ENCODE results near the gene TRIM52. TPM values are rescaled to one million over a fixed set of nuclear protein-coding genes. Genes with fewer than 3 reads are reported as not detected.
A peak's percentile ranks its signal among the peaks of the same experiment; 100 is the strongest.

TRIM52 gene
- polyA plus RNA-seq, 1 donor from 2014 or later, result 42.0 TPM

DNA sequence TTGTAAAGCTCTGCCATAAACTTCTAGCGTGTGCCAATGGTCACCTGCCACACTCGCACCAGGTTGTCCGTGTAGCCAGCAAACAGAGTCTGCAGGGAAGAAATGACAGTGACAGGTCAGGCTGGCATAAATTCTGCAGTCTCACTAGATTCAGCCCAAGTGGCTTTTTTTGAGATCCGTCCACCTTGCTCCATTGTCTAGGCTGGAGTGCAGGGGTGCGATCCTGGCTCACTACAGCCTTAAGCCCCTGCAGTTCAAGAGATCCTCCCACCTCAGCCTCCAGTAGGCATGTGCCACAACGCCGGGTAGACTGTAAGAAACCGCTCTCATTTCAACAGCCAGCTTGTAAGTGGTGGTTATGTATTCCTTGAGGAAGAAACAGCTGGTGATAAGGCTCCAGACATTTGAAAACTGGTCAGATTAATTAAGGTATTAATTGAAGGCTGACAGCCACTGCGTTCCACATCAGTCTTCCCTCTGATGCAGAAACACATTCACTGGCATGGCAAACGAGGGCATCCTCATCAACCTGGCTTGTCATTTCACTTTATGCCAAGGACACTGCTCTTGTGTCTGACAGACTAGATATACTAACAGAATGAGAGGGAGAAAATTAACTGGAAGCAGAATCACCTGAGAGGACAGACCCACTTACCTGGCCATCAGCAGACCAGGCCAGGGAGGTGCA is 23.8 kb downstream of the TRIM52 start:
- H3K27ac ChIP-seq (ENCODE audit: low read length), result no peak overlapping the region
- H3K27me3 ChIP-seq (ENCODE audit: insufficient read depth, low read depth, low read length), result no peaks in the 10 kb centered on the region
- no peaks in the 10 kb centered on the region for H3K9me2 ChIP-seq (ENCODE audit: insufficient read depth, low read length)
- H3F3A ChIP-seq (ENCODE audit: insufficient read depth, low read length, poor library complexity, severe bottlenecking), result no peaks in the 10 kb centered on the region
- peak; percentile 3 for TF ChIP-seq POLR2AphosphoS5 (IDR thresholded peaks at IDR 0.05)
- no peak for TF ChIP-seq RAD21 (conservative IDR thresholded peaks at IDR 0.05)
- H3K9me3 ChIP-seq (ENCODE audit: low read length), result no peaks in the 10 kb centered on the region
- H3K4me2 ChIP-seq (ENCODE audit: low read length), result no peak overlapping the region
- H3K36me3 ChIP-seq (ENCODE audit: insufficient read depth, low read length), result peaks cover 15% of the 10 kb centered on the region
- H3K79me2 ChIP-seq (replicated peaks; ENCODE audit: insufficient read depth, low read length), result peaks cover 17% of the 10 kb centered on the region
- no peak overlapping the region for H3K9ac ChIP-seq (ENCODE audit: low read length)
- no peak overlapping the region for H2AFZ ChIP-seq (ENCODE audit: low read depth, low read length)
- H3K4me3 ChIP-seq (ENCODE audit: low read length), result no peak overlapping the region
- H4K20me1 ChIP-seq (ENCODE audit: insufficient read depth), result no peaks in the 10 kb centered on the region

- peaks cover 15% of the 10 kb centered on the region for H3K36me3 ChIP-seq (ENCODE audit: insufficient read depth, low read length)
- H4K20me1 ChIP-seq (ENCODE audit: insufficient read depth), result no peaks in the 10 kb centered on the region
- H3K9me3 ChIP-seq (ENCODE audit: low read length), result no peaks in the 10 kb centered on the region
- peaks cover 10% of the 10 kb centered on the region for H3K79me2 ChIP-seq (replicated peaks; ENCODE audit: insufficient read depth, low read length)
- H3K4me2 ChIP-seq (ENCODE audit: low read length), result no peak overlapping the region
- H3K4me3 ChIP-seq (ENCODE audit: low read length), result no peak overlapping the region
- H3F3A ChIP-seq (ENCODE audit: insufficient read depth, low read length, poor library complexity, severe bottlenecking), result no peaks in the 10 kb centered on the region
- TF ChIP-seq TAF1 (IDR thresholded peaks at IDR 0.05; ENCODE audit: low read depth) (no peak), POLR2AphosphoS5 (IDR thresholded peaks at IDR 0.05) (peak; percentile 3)
- H3K27ac ChIP-seq (ENCODE audit: low read length), result no peak overlapping the region
- no peak overlapping the region for H2AFZ ChIP-seq (ENCODE audit: low read depth, low read length)
- H3K9me2 ChIP-seq (ENCODE audit: insufficient read depth, low read length), result no peaks in the 10 kb centered on the region
- H3K27me3 ChIP-seq (ENCODE audit: insufficient read depth, low read depth, low read length), result no peaks in the 10 kb centered on the region
- no peak overlapping the region for H3K9ac ChIP-seq (ENCODE audit: low read length)
Measured at GRCh38 chr5:181236471-181236870, 24.5 kb downstream of the TRIM52 start.

DNA sequence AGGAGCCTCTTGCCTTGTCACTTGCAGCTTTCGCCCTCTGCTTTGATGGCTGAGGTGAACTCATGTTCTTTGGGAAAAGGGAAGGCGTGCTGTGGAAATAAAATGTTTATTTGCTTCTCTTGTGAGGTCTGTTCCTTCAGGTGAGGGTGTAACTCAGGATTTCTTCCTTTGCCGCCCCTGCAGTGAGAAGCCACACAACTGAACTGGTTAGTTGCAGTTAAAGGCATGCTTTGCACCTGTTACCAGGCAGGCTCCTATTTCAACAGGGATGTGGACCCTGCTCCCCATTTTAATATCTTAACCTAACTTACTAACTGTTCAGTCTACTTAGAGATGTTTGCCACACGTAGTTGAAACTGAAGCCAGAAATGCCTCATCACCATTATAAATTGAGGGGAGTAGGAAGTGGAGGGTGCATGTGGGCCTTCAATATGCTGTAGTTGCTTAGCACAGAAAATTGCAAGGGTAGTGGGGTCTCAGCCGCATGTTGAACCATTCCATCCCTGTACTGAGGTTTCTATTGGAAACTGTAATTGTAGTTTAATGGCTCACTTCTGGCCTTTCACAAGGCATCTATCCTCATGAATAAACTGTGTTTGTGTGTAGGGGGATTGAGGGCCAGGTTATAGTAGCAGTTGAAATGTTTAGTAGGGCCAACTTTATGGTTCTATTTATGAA is 25.1 kb downstream of the TRIM52 start:
- no peaks in the 10 kb centered on the region for H3K27me3 ChIP-seq (ENCODE audit: insufficient read depth, low read depth, low read length)
- TF ChIP-seq POLR2AphosphoS5 (IDR thresholded peaks at IDR 0.05), result no peak
- no peak for TF ChIP-seq SMC3 (conservative IDR thresholded peaks at IDR 0.05; ENCODE audit: poor library complexity)
- H3K9ac ChIP-seq (ENCODE audit: low read length), result no peak overlapping the region
- no peaks in the 10 kb centered on the region for H4K20me1 ChIP-seq (ENCODE audit: insufficient read depth)
- H3K9me3 ChIP-seq (ENCODE audit: low read length), result no peaks in the 10 kb centered on the region
- H3K36me3 ChIP-seq (ENCODE audit: insufficient read depth, low read length), result peaks cover 15% of the 10 kb centered on the region
- H3F3A ChIP-seq (ENCODE audit: insufficient read depth, low read length, poor library complexity, severe bottlenecking), result no peaks in the 10 kb centered on the region
- no peak overlapping the region for H3K27ac ChIP-seq (ENCODE audit: low read length)
- H3K9me2 ChIP-seq (ENCODE audit: insufficient read depth, low read length), result no peaks in the 10 kb centered on the region
- peaks cover 4% of the 10 kb centered on the region for H3K79me2 ChIP-seq (replicated peaks; ENCODE audit: insufficient read depth, low read length)
- H3K4me2 ChIP-seq (ENCODE audit: low read length), result no peak overlapping the region
- H3K4me3 ChIP-seq (ENCODE audit: low read length), result no peak overlapping the region
- H2AFZ ChIP-seq (ENCODE audit: low read depth, low read length), result no peak overlapping the region

GRCh38 chr5:181235323-181235688 is 25.6 kb downstream of the TRIM52 start:
- H3K9ac ChIP-seq (ENCODE audit: low read length), result no peak overlapping the region
- H2AFZ ChIP-seq (ENCODE audit: low read depth, low read length), result no peak overlapping the region
- H3K9me2 ChIP-seq (ENCODE audit: insufficient read depth, low read length), result no peaks in the 10 kb centered on the region
- H3K9me3 ChIP-seq (ENCODE audit: low read length), result no peaks in the 10 kb centered on the region
- H3K27ac ChIP-seq (ENCODE audit: low read length), result no peak overlapping the region
- no peaks in the 10 kb centered on the region for H3K79me2 ChIP-seq (replicated peaks; ENCODE audit: insufficient read depth, low read length)
- H3K27me3 ChIP-seq (ENCODE audit: insufficient read depth, low read depth, low read length), result no peaks in the 10 kb centered on the region
- no peaks in the 10 kb centered on the region for H3F3A ChIP-seq (ENCODE audit: insufficient read depth, low read length, poor library complexity, severe bottlenecking)
- no peaks in the 10 kb centered on the region for H4K20me1 ChIP-seq (ENCODE audit: insufficient read depth)
- no peak for TF ChIP-seq EZH2 (IDR thresholded peaks at IDR 0.05; ENCODE audit: borderline replicate concordance, insufficient read depth, low read length, poor library complexity, severe bottlenecking)
- no peak for TF ChIP-seq RAD21 (conservative IDR thresholded peaks at IDR 0.05)
- TF ChIP-seq POLR2AphosphoS5 (IDR thresholded peaks at IDR 0.05), result no peak
- TF ChIP-seq CTCF (IDR thresholded peaks at IDR 0.05; ENCODE audit: poor library complexity, severe bottlenecking), result no peak
- no peak for TF ChIP-seq MXI1 (conservative IDR thresholded peaks at IDR 0.05; ENCODE audit: poor library complexity, severe bottlenecking)
- no peak for TF ChIP-seq REST (IDR thresholded peaks at IDR 0.05; ENCODE audit: borderline replicate concordance)
- no peak for TF ChIP-seq TAF1 (IDR thresholded peaks at IDR 0.05; ENCODE audit: low read depth)
- TF ChIP-seq SMC3 (conservative IDR thresholded peaks at IDR 0.05; ENCODE audit: poor library complexity), result no peak
- TF ChIP-seq EP300 (conservative IDR thresholded peaks at IDR 0.05; ENCODE audit: poor library complexity, severe bottlenecking), result no peak
- H3K4me3 ChIP-seq (ENCODE audit: low read length), result no peak overlapping the region
- H3K4me2 ChIP-seq (ENCODE audit: low read length), result no peak overlapping the region
- peaks cover 15% of the 10 kb centered on the region for H3K36me3 ChIP-seq (ENCODE audit: insufficient read depth, low read length)
